Esophagus squamous epithelium (tissue), 4 donors: ENCODE measurements around the gene KCNH6.

Source experiments
- POLR2A ChIP-seq, 4 donors: fragments of 450-650 bp; IDR thresholded peaks; one replicate each; pipeline ENCODE4 v1.6.1; 2017; ENCODE audit warnings: antibody characterized with exemption in 4 of 4, mild to moderate bottlenecking in 4 of 4, moderate library complexity in 3 of 4
- TF ChIP-seq, protein P1 (sequence below), 6 experiments: fragments of 450-650 bp in 4 of 6; fragments of 200-600 bp in 2 of 6; sonication (generic) in 2 of 6; IDR thresholded peaks; one replicate each; pipeline ENCODE4 v1.5.1; 2016 to 2019; ENCODE audit warnings: antibody characterized with exemption in 6 of 6, mild to moderate bottlenecking in 4 of 6, moderate library complexity in 4 of 6

DNA sequence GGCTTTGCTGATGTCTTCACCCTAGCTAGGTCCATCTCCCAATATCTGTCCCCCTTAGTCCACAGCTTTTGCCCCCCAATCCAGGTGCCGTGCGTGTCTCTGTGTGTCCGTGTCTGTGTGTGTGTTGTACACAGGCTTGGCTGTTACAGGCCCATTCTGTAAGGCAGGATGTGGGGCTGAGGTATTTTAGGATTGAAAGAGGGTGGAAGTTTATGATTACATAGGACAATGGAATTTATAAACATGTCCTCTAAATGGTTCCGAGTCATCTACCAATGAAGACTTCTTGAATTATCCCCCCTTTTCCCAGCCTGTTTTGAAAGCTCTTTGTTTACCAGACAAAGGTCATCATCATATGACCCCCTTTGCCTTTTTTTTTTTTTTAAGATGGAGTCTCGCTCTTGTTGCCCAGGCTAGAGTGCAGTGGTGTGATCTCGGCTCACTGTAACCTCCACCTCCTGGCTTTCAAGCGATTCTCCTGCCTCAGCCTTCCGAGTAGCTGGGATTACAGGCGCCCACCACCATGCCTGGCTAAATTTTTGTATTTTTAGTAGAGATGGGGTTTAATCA, 24.4 kb upstream of the KCNH6 start:
- TF ChIP-seq, protein P1, sequence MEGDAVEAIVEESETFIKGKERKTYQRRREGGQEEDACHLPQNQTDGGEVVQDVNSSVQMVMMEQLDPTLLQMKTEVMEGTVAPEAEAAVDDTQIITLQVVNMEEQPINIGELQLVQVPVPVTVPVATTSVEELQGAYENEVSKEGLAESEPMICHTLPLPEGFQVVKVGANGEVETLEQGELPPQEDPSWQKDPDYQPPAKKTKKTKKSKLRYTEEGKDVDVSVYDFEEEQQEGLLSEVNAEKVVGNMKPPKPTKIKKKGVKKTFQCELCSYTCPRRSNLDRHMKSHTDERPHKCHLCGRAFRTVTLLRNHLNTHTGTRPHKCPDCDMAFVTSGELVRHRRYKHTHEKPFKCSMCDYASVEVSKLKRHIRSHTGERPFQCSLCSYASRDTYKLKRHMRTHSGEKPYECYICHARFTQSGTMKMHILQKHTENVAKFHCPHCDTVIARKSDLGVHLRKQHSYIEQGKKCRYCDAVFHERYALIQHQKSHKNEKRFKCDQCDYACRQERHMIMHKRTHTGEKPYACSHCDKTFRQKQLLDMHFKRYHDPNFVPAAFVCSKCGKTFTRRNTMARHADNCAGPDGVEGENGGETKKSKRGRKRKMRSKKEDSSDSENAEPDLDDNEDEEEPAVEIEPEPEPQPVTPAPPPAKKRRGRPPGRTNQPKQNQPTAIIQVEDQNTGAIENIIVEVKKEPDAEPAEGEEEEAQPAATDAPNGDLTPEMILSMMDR (IDR thresholded peaks at IDR 0.05), result no peak
- no peak for TF ChIP-seq POLR2A (IDR thresholded peaks at IDR 0.05)
